Astrocyte (in vitro differentiated cells and primary cell): ENCODE measurements around the gene LRMDA.

Experiments used
- CTCF ChIP-seq: IDR thresholded peaks from 2 replicates; pipeline ENCODE4 v1.5.1; 2011; ENCODE audit warnings: low read depth, mild to moderate bottlenecking, inconsistent platforms, low read length, moderate library complexity; ENCODE audit not compliant: insufficient read depth
- EZH2 ChIP-seq: IDR thresholded peaks from 2 replicates; pipeline ENCODE4 v1.6.1; 2012; ENCODE audit warnings: mild to moderate bottlenecking, low read length, inconsistent platforms; ENCODE audit not compliant: insufficient read depth

GRCh38 chr10:75568450-75569130 lies 137.2 kb downstream of the LRMDA start:
- TF ChIP-seq CTCF (no peak), EZH2 (no peak)
